ENCODE data around the gene GPC4. TPM values are rescaled to one million over a fixed set of nuclear protein-coding genes. Genes with fewer than 3 reads are reported as not detected.

The GPC4 gene
- total and polyA plus RNA-seq, 10 of the 15 experiments (the other 5 are each of a cell fraction or from before 2014, with no cell fraction given), result 0.04 to 5.8 (median 0.13) TPM

DNA sequence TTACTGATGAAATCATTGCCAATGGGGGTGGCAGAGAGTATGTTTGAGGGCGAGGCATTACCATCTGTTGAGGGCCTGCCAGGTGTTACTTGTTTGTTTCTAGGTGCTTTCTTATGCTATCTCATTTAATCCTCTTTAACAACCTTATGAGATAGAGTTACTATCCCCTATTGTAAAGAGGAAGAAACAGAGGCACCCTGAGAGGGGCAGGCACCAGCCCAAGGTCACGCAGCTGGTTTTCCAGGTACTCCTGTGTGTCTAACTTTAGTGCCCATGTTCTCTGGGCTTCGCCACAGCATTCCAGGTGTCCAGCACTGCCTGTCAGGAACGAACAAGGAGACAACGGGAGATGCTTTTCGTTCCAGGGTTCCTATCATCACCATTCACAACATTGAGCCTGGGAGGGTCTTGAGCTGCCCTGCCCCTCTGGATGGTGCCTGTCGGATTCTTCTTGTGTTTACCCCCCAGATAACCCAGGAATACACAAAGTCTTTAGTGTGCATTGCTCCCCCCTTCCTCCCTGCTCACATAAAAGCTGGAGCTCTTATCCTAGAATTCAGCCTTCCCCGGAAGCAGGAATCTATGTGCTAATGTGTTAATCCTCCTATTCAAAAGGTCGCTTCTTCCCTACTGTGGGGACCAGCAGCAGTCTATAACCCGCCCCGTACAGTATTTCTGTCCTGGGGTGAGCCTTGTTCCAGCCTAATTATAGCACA lies 24.9 kb upstream of the GPC4 start:
- Histone ChIP-seq H3K79me2 (ENCODE audit: control insufficient read depth, insufficient read depth, low read length) (no peaks in the 10 kb centered on the region), H3K27me3 (replicated peaks in 1 of 2; ENCODE audit: control insufficient read depth in 2 of 2, insufficient read depth in 2 of 2, low read length in 1 of 2) (peaks cover 0 to 3% of the 10 kb centered on the region in 2 experiments; a peak in 1 of 4 replicates), H3K9ac (ENCODE audit: control insufficient read depth, insufficient read depth, low read length) (no peak overlapping the region), H3K9me3 (replicated peaks; ENCODE audit: control insufficient read depth, insufficient read depth, low read length) (no peaks in the 10 kb centered on the region), H3K4me1 (ENCODE audit: control insufficient read depth, insufficient read depth, low read length) (no peaks in the 10 kb centered on the region), H3K4me3 (no peak overlapping the region), H4K20me1 (ENCODE audit: control insufficient read depth, insufficient read depth) (no peaks in the 10 kb centered on the region), H3K36me3 (ENCODE audit: control insufficient read depth in 2 of 2, insufficient read depth in 2 of 2, low read length in 1 of 2) (no peaks in the 10 kb centered on the region), H3K4me2 (ENCODE audit: control insufficient read depth, insufficient read depth) (no peak overlapping the region), H2AFZ (ENCODE audit: control insufficient read depth, low read depth, low read length) (no peak overlapping the region), H3K27ac (ENCODE audit: control insufficient read depth, insufficient read depth) (no peak overlapping the region)
- SMC1A ChIA-PET (ENCODE audit: uncharacterized antibody, unreplicated experiment), result interaction anchor here (1.6 kb wide), 1 partner anchor 18 kb away, joined by 4 read pairs; no protein-coding TSS in a partner anchor
- RAD21 ChIA-PET (ENCODE audit: unreplicated experiment), result no interaction called here
- CTCF ChIA-PET, result no interaction called here
- WGBS (ENCODE audit: insufficient coverage, insufficient replicate concordance, low lambda C conversion rate, missing lambda C conversion rate), result 4% methylated on average over 11 of the region's 11 CpGs
- BruUV-seq (replicated peaks), result no TSS peak
- ATAC-seq (no peak), FAIRE-seq (no peak), DNase-seq (ENCODE audit: low read depth, low spot score) (no peak)
- POLR2A ChIA-PET, result no interaction called here
- intact Hi-C loops (cut with micrococcal nuclease; ENCODE audit: unreplicated experiment), result no loop called here
- TF ChIP-seq MEF2B (IDR thresholded peaks at IDR 0.05; ENCODE audit: partially characterized antibody, poor library complexity, severe bottlenecking), result no peak
- TF ChIP-seq TCF12 (IDR thresholded peaks at IDR 0.05; ENCODE audit: low read depth, low read length), result no peak
- no peak for TF ChIP-seq MEF2A (IDR thresholded peaks at IDR 0.05; ENCODE audit: insufficient read depth, low read depth, low read length)
- no peak for TF ChIP-seq RAD21 (IDR thresholded peaks at IDR 0.05; ENCODE audit: insufficient read depth, low read depth, low read length)
- TF ChIP-seq NFYB (IDR thresholded peaks at IDR 0.05; ENCODE audit: insufficient read depth, low read depth, low read length), result no peak
- TF ChIP-seq, protein P1, sequence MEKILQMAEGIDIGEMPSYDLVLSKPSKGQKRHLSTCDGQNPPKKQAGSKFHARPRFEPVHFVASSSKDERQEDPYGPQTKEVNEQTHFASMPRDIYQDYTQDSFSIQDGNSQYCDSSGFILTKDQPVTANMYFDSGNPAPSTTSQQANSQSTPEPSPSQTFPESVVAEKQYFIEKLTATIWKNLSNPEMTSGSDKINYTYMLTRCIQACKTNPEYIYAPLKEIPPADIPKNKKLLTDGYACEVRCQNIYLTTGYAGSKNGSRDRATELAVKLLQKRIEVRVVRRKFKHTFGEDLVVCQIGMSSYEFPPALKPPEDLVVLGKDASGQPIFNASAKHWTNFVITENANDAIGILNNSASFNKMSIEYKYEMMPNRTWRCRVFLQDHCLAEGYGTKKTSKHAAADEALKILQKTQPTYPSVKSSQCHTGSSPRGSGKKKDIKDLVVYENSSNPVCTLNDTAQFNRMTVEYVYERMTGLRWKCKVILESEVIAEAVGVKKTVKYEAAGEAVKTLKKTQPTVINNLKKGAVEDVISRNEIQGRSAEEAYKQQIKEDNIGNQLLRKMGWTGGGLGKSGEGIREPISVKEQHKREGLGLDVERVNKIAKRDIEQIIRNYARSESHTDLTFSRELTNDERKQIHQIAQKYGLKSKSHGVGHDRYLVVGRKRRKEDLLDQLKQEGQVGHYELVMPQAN (conservative IDR thresholded peaks at IDR 0.05), result no peak
- no peak for TF ChIP-seq MXI1 (IDR thresholded peaks at IDR 0.05; ENCODE audit: low read depth, low read length)
- no peak for TF ChIP-seq CEBPB (IDR thresholded peaks at IDR 0.05; ENCODE audit: borderline replicate concordance in 1 of 2, low read depth in 2 of 2, low read length in 2 of 2)
- TF ChIP-seq IRF4 (IDR thresholded peaks at IDR 0.05; ENCODE audit: low read depth, low read length), result no peak
- TF ChIP-seq RELA (IDR thresholded peaks at IDR 0.05; ENCODE audit: borderline replicate concordance, partially characterized antibody), result no peak
- no peak for TF ChIP-seq SPI1 (IDR thresholded peaks at IDR 0.05; ENCODE audit: borderline replicate concordance, insufficient read depth, low read depth, low read length)
- in situ Hi-C loops (cut with MboI), result no loop called here
